Tibial artery (tissue), 4 donors: ENCODE measurements around the gene HIBADH.
"Not testable (repeated sequence)": the region's sequence is repeated elsewhere in the genome, so short reads cannot be mapped to it uniquely, and the experiment has no call there.

Source experiments
- DNase-seq, 2 donors: peaks; one replicate each; pipeline ENCODE4 v3.0.0-alpha.2; 2019
- H3K27ac ChIP-seq, 2 donors: fragments of 200-600 bp; sonication (generic) in 1 of 2; 1 replicate in 1 of 2; 2 replicates in 1 of 2; pipeline ENCODE4 v1.5.1; 2018 to 2019; ENCODE audit warnings: mild to moderate bottlenecking in 1 of 2
- H3K27me3 ChIP-seq, 2 donors: fragments of 200-600 bp; sonication (generic) in 1 of 2; one replicate each; pipeline versions ENCODE4 v1.5.1 to v1.6.0; 2016 to 2019
- H3K36me3 ChIP-seq, 3 donors: fragments of 200-600 bp; sonication (generic) in 2 of 3; one replicate each; pipeline ENCODE4 v1.5.1; 2016 to 2019; ENCODE audit warnings: mild to moderate bottlenecking in 2 of 3
- H3K4me1 ChIP-seq, 4 donors: fragments of 200-600 bp; sonication (generic) in 2 of 4; 1 replicate in 3 of 4; 2 replicates in 1 of 4; pipeline ENCODE4 v1.5.1; 2016 to 2019
- H3K4me3 ChIP-seq, 2 donors: fragments of 200-600 bp; sonication (generic) in 1 of 2; 1 replicate in 1 of 2; 2 replicates in 1 of 2; pipeline ENCODE4 v1.5.1; 2018 to 2019; ENCODE audit warnings: mild to moderate bottlenecking in 2 of 2
- H3K9me3 ChIP-seq, 3 donors: fragments of 200-600 bp; sonication (generic) in 1 of 3; one replicate each; pipeline ENCODE4 v1.5.1; 2016 to 2019
- CTCF ChIP-seq, 2 experiments: fragments of 200-600 bp in 1 of 2; fragments of 450-650 bp in 1 of 2; IDR thresholded peaks; one replicate each; pipeline ENCODE4 v1.5.1; 2017 to 2019; ENCODE audit warnings: antibody characterized with exemption in 2 of 2, mild to moderate bottlenecking in 1 of 2, moderate library complexity in 1 of 2
- intact Hi-C: fragments of 100-400 bp; cut with DNase I; formaldehyde crosslinking; loops from one replicate; pipeline ENCODE4 v1.15.0; 2023; ENCODE audit warnings: low total_unique reads

HIBADH gene

GRCh38 chr7:27581906-27582305 lies 80.8 kb downstream of the HIBADH start:
- Histone ChIP-seq H3K9me3 (no peaks in the 10 kb centered on the region), H3K36me3 (no peaks in the 10 kb centered on the region), H3K27me3 (no peaks in the 10 kb centered on the region), H3K4me1 (no peaks in the 10 kb centered on the region), H3K27ac (no peak overlapping the region), H3K4me3 (no peak overlapping the region)
- no peak for DNase-seq
- intact Hi-C loops, result no loop called here
- no peak for TF ChIP-seq CTCF (IDR thresholded peaks at IDR 0.05)

DNA sequence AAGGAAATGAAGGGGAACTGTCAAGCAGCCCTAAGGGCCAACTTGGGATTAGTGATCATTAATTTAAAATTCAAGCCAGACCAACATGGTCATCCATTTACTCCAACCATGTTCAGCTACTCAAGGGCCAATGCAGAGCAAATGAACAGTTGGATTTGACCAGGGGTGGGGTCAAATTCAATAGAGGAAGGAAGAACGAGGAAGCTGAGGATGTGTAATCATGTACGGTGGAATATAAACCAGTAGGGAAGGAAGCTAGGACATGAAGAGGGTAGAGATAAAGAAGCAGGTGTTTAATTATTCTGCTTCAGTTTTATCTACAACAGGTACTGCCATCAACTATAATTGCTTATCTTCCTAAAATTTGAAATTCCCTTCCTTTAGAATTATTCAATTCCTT lies 81.6 kb downstream of the HIBADH start:
- Histone ChIP-seq H3K27ac (no peak overlapping the region), H3K4me1 (no peaks in the 10 kb centered on the region), H3K36me3 (no peaks in the 10 kb centered on the region), H3K27me3 (no peaks in the 10 kb centered on the region), H3K4me3 (no peak overlapping the region), H3K9me3 (no peaks in the 10 kb centered on the region)
- intact Hi-C loops, result no loop called here
- TF ChIP-seq CTCF (IDR thresholded peaks at IDR 0.05), result no peak
- DNase-seq, result no peak

GRCh38 chr7:27579565-27579964 lies 83.1 kb downstream of the HIBADH start:
- Histone ChIP-seq H3K9me3 (no peaks in the 10 kb centered on the region), H3K4me1 (no peaks in the 10 kb centered on the region), H3K27me3 (no peaks in the 10 kb centered on the region), H3K36me3 (no peaks in the 10 kb centered on the region), H3K27ac (no peak overlapping the region), H3K4me3 (no peak overlapping the region)
- DNase-seq, result no peak
- intact Hi-C loops, result loop anchor here (10.0 kb wide), 1 partner anchor 375 kb away; the partner anchor contains the start of gene HOXA13
- no peak for TF ChIP-seq CTCF (IDR thresholded peaks at IDR 0.05)

GRCh38 chr7:27578169-27578568 lies 84.5 kb downstream of the HIBADH start:
- intact Hi-C loops, result loop anchor here (10.0 kb wide), 1 partner anchor 373 kb away; the partner anchor contains the start of gene HOXA13
- H3K9me3 ChIP-seq, DNase-seq, H3K4me1 ChIP-seq, H3K27ac ChIP-seq, H3K27me3 ChIP-seq, H3K36me3 ChIP-seq, H3K4me3 ChIP-seq: not testable (repeated sequence)

DNA sequence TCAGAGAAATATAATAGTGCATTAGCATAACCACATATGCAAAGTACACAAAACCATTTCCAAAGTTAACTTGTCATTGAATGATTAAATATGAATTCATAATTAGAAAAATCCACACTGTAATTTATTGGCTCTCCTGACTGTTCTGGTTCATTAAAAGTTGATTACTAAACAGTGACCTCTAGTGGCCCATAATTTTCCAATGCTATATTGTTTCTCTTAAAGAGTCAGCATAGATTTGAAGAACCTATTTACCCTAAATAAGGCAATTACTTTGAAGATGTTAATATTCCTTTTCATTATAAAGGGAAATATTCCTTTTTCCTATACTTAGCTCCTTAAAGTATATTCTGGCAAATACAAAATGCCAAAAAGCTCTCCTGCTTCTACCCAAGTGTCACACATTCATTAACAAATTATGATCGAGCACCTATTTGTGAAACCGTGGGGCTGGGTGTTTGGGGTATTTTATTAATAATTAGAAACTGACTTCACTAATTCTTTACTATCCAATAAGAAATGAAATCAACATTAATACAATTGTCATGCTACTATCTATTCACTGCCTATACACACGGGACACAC lies 86.2 kb downstream of the HIBADH start:
- H3K36me3 ChIP-seq, result no peaks in the 10 kb centered on the region
- H3K27ac ChIP-seq, result no peak overlapping the region
- H3K9me3 ChIP-seq, result no peaks in the 10 kb centered on the region
- intact Hi-C loops, result loop anchor here (10.0 kb wide), 1 partner anchor 372 kb away; the partner anchor contains the start of gene HOXA13
- no peaks in the 10 kb centered on the region for H3K27me3 ChIP-seq
- no peaks in the 10 kb centered on the region for H3K4me1 ChIP-seq
- no peak overlapping the region for H3K4me3 ChIP-seq
- TF ChIP-seq CTCF (IDR thresholded peaks at IDR 0.05), result peak; percentile 54 to 56
- no peak for DNase-seq

DNA sequence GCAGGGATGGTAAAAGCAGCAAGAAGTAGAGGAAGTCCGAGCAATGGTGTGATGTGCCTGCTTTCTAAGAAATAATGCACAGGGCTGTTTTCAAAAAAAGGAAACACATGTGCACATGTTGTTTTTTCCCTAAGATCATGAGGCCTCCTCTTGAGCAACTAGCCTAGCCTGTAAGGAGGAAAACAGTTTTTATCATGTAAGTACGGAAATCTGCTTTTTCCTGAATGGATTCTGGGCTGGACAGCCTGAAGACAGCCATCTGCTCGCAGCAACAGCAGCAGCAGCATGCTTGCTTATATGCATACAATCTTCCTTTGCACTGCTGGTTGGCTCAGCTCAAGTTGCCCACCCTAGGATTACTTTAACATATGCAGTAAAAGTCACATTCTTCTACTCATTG lies 87.1 kb downstream of the HIBADH start:
- no peaks in the 10 kb centered on the region for H3K9me3 ChIP-seq
- DNase-seq, result no peak
- no peak for TF ChIP-seq CTCF (IDR thresholded peaks at IDR 0.05)
- H3K36me3 ChIP-seq, result no peaks in the 10 kb centered on the region
- H3K27ac ChIP-seq, result no peak overlapping the region
- H3K4me3 ChIP-seq, result no peak overlapping the region
- intact Hi-C loops, result loop anchor here (10.0 kb wide), 1 partner anchor 371 kb away; the partner anchor contains the start of gene HOXA13
- no peaks in the 10 kb centered on the region for H3K27me3 ChIP-seq
- no peaks in the 10 kb centered on the region for H3K4me1 ChIP-seq
